HG02623 (cell line): ENCODE data around the gene PPFIBP2.

Source experiments
- ATAC-seq: cut with Tn5 transposase; IDR thresholded peaks from one replicate; pipeline ENCODE4 v1.9.1; 2021; ENCODE audit warnings: moderate library complexity; ENCODE audit not compliant: unreplicated experiment

The PPFIBP2 gene

DNA sequence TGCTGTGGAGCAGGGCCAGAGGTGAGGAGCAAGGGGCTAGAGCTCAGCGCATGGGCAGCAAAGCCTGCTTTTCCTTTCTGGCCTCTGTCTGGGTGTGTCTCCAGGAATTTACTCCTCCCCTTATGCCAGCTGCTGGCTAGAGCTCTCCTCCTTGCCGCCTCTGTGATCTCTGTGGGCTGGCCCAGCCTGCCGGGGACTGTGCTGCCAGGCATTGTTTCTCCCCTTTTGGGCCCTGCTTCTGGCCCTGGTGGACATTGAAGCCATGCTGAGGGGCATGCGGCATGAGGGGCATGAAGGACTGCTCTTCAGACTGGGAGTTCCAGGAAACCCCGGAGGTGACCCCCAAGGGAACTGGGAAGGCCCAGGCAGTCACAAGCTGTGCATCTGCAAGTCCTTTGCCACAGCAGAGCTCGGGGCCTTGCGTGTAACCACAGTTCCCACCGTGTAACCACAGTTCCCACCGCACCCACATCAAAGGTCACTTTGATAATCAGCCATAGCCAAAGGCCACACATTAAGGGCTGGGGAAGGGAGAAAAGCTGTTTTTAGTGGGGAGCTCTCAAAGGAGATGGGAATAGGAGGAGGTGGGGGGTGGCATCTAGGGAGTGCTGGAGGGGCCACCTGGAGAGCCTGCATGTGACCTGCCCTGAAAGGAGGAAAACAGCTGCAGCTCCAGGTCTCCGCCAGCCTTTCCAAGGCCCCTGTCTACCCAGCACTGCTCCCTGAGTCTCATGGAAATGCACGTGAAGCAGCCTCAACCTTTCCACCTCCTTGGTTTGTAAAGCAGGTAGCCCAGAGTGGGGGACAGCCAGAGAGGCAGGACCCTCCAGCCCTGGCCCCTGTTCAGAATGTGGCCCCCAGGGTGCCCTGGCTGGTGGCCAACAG, 62.3 kb downstream of the PPFIBP2 start:
- ATAC-seq = no peak

DNA sequence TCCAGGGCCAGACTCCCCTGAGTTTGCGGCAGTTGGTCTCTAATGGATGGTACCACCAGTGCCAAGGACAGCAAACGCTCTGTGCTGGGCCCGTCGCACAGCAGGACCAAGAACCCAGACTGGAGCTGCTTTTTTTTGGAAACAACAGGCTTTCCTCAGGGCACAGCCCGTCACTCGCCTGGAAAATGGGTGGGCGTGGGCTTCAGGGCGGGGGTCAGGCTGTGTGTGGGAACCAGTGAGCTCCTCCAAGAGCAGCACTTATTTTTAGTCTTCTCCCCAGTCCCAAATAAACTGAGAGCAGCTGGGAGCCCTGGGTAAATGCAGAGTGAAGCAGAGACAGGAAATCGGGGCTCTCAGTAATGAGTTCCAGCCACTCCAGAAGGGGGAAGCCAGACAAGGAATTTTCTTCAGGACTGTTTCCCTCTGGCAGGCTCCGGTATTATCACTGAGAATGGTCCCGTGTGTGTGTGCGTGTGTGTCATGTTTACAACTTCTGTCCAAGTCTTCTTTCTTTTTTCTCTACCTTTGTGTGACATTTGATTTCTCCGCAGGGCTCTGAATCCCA, 63.0 kb downstream of the PPFIBP2 start:
- no peak for ATAC-seq

GRCh38 chr11:7577291-7578190, 63.7 kb downstream of the PPFIBP2 start:
- ATAC-seq = peak; percentile 55

DNA sequence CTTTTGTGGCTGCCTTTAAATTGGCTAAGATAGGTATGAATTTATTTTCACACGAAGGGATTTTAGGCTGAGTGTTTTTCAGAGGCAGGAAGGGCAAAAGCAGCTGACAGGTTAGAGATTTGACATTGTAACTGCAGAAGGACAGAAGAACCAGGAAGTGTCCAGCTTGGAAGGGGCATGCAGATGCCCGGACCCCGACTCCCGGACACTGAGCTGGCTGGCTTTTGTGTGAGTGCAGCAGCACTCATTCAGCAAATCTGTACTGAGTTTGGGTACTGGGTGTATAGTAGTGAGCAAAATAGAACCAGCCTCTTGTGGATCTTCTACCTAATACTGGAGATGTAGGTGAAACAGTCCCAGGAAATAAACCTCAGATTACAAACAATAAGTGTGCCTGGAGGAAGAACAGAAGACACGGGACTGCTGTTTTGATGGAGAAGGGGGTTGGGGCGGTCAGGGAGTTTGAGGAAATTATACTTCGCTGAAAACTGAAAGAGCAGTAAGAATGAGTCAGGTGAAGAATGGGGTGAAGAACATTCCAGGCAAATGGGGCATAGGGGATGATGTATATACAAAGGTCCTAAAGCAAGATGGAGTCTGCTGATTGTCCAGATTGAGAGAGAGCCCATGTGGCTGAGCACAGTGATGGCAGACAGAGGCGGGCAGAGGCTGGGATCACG, 64.6 kb downstream of the PPFIBP2 start:
- no peak for ATAC-seq

DNA sequence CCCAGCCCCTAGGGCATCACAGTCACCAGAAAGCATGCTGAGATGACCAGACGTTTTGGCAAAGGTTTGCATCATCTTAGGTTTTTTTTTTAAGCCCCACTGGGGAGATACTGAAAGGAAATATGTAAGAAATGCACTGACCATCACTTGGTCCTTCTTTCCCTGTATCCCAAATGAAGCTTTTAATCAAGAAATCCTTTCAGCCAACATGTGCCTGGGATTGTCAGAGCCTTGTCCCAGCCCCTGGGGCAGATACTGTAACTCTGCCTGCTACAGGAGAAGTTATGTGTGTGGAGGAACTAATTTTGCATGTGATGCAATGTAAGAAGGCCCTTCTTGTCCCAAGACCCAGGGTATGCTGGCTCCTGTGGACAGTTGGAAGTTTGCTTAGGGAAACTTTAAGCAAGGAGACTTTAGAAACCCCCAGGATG, 65.6 kb downstream of the PPFIBP2 start:
- ATAC-seq = no peak

GRCh38 chr11:7581021-7581590, 67.3 kb downstream of the PPFIBP2 start:
- ATAC-seq = no peak

- ATAC-seq = no peak
Observed at GRCh38 chr11:7582338-7582985, 68.7 kb downstream of the PPFIBP2 start.

- no peak for ATAC-seq
Observed at GRCh38 chr11:7583248-7583647, 69.4 kb downstream of the PPFIBP2 start.

DNA sequence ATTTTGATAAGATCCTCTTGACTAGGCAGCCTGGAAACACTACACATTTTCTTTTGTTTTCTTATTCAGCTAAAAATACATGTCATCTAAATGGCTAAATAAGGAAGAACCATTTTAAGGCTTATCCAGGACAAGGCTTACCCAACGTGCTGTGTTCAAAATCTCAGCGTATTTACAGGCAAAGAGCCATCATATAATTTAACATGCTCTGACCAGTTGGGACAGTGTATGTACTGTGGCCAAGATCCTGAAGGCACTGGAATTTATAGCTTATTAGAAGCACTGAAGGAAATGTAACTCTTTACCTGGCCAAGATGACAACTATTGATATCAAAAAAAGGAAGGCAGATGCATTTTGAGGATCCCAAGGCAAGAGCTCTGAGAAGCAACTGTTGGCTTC, 71.1 kb downstream of the PPFIBP2 start:
- no peak for ATAC-seq

DNA sequence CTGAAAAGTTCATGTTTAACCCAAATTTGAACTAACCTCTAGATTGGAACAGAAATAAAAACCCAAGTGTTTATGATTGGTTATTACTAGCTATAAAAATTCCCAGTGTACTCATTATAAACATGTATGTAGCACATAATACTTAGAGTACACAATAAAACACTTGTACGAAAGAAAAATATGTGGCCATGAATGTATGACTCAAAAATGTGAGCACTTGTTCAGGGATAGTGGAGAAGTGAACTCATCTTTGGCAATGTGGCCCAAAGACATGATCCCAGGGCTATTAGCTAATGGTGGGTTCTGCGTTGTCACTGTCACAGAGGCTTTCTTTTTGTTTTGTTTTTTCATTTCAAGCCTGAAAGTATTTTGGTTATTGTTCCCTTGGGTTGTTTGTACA, 72.0 kb downstream of the PPFIBP2 start:
- no peak for ATAC-seq

- no peak for ATAC-seq
Observed at GRCh38 chr11:7586376-7586775, 72.6 kb downstream of the PPFIBP2 start.

- no peak for ATAC-seq
Observed at GRCh38 chr11:7587712-7588111, 73.9 kb downstream of the PPFIBP2 start.

DNA sequence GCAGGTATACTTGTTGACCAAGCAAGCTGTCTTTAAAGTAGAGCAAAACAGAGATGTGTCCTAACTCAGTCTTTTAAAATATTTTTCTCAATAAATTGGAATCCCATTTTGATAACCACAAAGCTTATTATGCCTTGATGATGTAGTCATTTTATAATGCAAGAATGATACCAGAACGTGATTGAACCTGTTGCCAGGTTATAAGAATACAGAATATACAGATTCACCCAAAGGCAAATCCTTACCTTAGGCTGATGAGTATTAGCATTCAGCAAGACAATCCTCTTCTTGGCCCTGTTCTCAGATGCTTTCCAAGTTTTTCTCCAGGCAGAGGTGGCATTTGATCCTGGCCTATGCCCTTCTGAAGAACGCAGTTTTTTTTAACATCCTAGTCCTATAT, 76.1 kb downstream of the PPFIBP2 start:
- no peak for ATAC-seq

DNA sequence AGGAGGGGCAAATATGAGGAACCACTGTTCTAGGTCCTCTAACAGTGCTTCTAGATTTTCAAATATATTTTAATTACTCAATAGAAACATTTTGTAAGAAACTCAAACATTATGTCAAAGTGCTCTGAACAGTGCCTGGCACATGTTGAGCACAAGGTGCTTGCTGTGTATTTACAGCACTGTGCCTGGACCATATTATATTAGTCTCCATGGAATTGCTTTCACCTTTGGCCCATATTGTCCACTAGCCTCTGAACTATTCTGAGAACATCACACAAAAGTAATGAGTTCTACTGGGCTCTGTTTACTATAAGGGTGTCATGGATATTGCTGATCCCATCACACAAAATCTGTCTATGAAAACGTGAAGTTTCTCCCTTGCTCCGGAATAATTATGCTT, 76.7 kb downstream of the PPFIBP2 start:
- ATAC-seq = no peak

- no peak for ATAC-seq
Observed at GRCh38 chr11:7591107-7591894, 77.5 kb downstream of the PPFIBP2 start.

DNA sequence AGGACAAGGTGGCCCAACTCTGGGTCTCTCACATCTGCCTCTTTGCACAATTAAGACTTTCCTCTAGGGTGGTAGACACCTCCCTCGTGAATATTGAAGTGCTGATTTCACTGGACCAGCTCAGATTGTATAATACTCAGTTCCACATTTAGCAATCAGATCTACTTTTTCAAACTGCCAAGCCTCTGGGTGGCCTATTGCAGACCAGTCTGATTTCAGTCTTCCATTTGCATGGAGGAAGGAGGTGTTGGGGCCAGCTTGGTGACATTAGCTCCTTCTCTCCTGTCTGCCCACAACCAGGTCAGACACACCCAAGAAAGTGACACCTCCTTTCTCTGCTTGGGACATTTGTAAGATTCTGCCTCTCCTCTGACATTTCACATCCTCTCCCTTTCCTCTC, 78.2 kb downstream of the PPFIBP2 start:
- no peak for ATAC-seq

- no peak for ATAC-seq
Observed at GRCh38 chr11:7592711-7593110, 78.9 kb downstream of the PPFIBP2 start.

GRCh38 chr11:7593481-7593880, 79.7 kb downstream of the PPFIBP2 start:
- no peak for ATAC-seq
